HL-60 (cell line): ENCODE results near the gene IL5.

ENCODE experiments used
- CTCF ChIP-seq: IDR thresholded peaks from one replicate; pipeline ENCODE4 v1.5.1; 2011; ENCODE audit warnings: low read length, control low read depth, inconsistent platforms; ENCODE audit not compliant: insufficient read depth
- GABPA ChIP-seq: IDR thresholded peaks from 2 replicates; pipeline ENCODE4 v1.6.1; 2012; ENCODE audit warnings: low read depth
- POLR2AphosphoS5 ChIP-seq: IDR thresholded peaks from 2 replicates; pipeline ENCODE4 v1.6.1; 2012; ENCODE audit warnings: low read depth
- REST ChIP-seq: IDR thresholded peaks from 2 replicates; pipeline ENCODE4 v1.6.1; 2012; ENCODE audit warnings: low read depth; ENCODE audit not compliant: insufficient replicate concordance
- SPI1 ChIP-seq: IDR thresholded peaks from 2 replicates; pipeline ENCODE4 v1.6.1; 2012; ENCODE audit warnings: low read depth, mild to moderate bottlenecking, borderline replicate concordance

GRCh38 chr5:132526290-132526973 is 16.9 kb downstream of the IL5 start:
- peak; percentile 16 for TF ChIP-seq CTCF
- TF ChIP-seq POLR2AphosphoS5, result no peak
- no peak for TF ChIP-seq GABPA
- no peak for TF ChIP-seq REST
- TF ChIP-seq SPI1, result no peak
